GM18519 (cell line): Measurements from ENCODE around the gene APOL6.
"Not testable (repeated sequence)": the region's sequence is repeated elsewhere in the genome, so short reads cannot be mapped to it uniquely, and the experiment has no call there.

ENCODE experiments used
- ATAC-seq: cut with Tn5 transposase; IDR thresholded peaks from one replicate; pipeline ENCODE4 v1.9.1; 2021; ENCODE audit warnings: mild to moderate bottlenecking, moderate library complexity; ENCODE audit not compliant: unreplicated experiment, low FRiP score

Gene APOL6

GRCh38 chr22:35634943-35635540, 13.2 kb upstream of the APOL6 start:
- no peak for ATAC-seq

GRCh38 chr22:35637254-35637653, 11.0 kb upstream of the APOL6 start:
- no peak for ATAC-seq

GRCh38 chr22:35638001-35638400, 10.2 kb upstream of the APOL6 start:
- ATAC-seq, result no peak

- no peak for ATAC-seq
Measured at GRCh38 chr22:35638410-35638809, 9.8 kb upstream of the APOL6 start.

- ATAC-seq, result no peak
Measured at GRCh38 chr22:35641494-35642120, 6.6 kb upstream of the APOL6 start.

- ATAC-seq, result no peak
Measured at GRCh38 chr22:35642305-35642741, 5.9 kb upstream of the APOL6 start.

- ATAC-seq, result no peak
Measured at GRCh38 chr22:35643991-35644390, 4.3 kb upstream of the APOL6 start.

GRCh38 chr22:35645646-35646045, 2.6 kb upstream of the APOL6 start:
- no peak for ATAC-seq

- no peak for ATAC-seq
Measured at GRCh38 chr22:35649026-35649553, 844 bp downstream of the APOL6 start.

GRCh38 chr22:35649636-35650250, 1.5 kb downstream of the APOL6 start:
- no peak for ATAC-seq

- ATAC-seq, result no peak
Measured at GRCh38 chr22:35651085-35651484, 2.8 kb downstream of the APOL6 start.

- no peak for ATAC-seq
Measured at GRCh38 chr22:35653824-35654223, 5.6 kb downstream of the APOL6 start.

GRCh38 chr22:35656284-35656752, 8.1 kb downstream of the APOL6 start:
- ATAC-seq, result no peak

- ATAC-seq, result no peak
Measured at GRCh38 chr22:35657571-35658312, 9.5 kb downstream of the APOL6 start.

- ATAC-seq, result no peak
Measured at GRCh38 chr22:35660291-35661127, 12.3 kb downstream of the APOL6 start.

GRCh38 chr22:35661464-35661863, 13.2 kb downstream of the APOL6 start:
- no peak for ATAC-seq

- ATAC-seq, result no peak
Measured at GRCh38 chr22:35662914-35663313, 14.7 kb downstream of the APOL6 start.

- no peak for ATAC-seq
Measured at GRCh38 chr22:35663371-35663770, 15.1 kb downstream of the APOL6 start.

- ATAC-seq, result no peak
Measured at GRCh38 chr22:35664955-35665587, 16.8 kb downstream of the APOL6 start.

- not testable (repeated sequence) for ATAC-seq
Measured at GRCh38 chr22:35666699-35667098, 18.5 kb downstream of the APOL6 start.
